Prostate gland (tissue), 2 donors: ENCODE results near the gene DQX1. TPM values are rescaled to one million over a fixed set of nuclear protein-coding genes. Genes with fewer than 3 reads are reported as not detected.

ENCODE experiments used
- DNase-seq: peaks from one replicate; pipeline ENCODE4 v3.0.0-alpha.2; 2019; ENCODE audit warnings: low spot score
- H3K27ac ChIP-seq, 2 donors: fragments of 200-600 bp; sonication (generic); 2 replicates each; pipeline ENCODE4 v1.5.1; 2017 to 2019
- H3K27me3 ChIP-seq: fragments of 200-600 bp; sonication (generic); replicated peaks from 2 replicates; pipeline ENCODE4 v1.5.1; 2019; ENCODE audit not compliant: insufficient read depth
- H3K36me3 ChIP-seq, 2 donors: fragments of 200-600 bp; sonication (generic); 1 replicate in 1 of 2; 2 replicates in 1 of 2; pipeline versions ENCODE4 v1.5.1 to v1.8.1; 2017 to 2019
- H3K4me1 ChIP-seq: fragments of 200-600 bp; sonication (generic); replicated peaks from 2 replicates; pipeline ENCODE4 v1.5.1; 2019
- H3K4me3 ChIP-seq, 2 donors: fragments of 200-600 bp; sonication (generic); 2 replicates each; pipeline ENCODE4 v1.5.1; 2017 to 2019
- H3K9me3 ChIP-seq: fragments of 200-600 bp; sonication (generic); 2 replicates; pipeline ENCODE4 v1.5.1; 2017
- POLR2A ChIP-seq: fragments of 450-650 bp; IDR thresholded peaks from one replicate; pipeline ENCODE4 v1.6.1; 2016; ENCODE audit warnings: antibody characterized with exemption, mild to moderate bottlenecking
- POLR2AphosphoS5 ChIP-seq: sonication (generic); formaldehyde crosslinking; IDR thresholded peaks from one replicate; pipeline ENCODE4 v1.6.1; 2017; ENCODE audit warnings: antibody characterized with exemption
- WGBS: methylation state at CpG from one replicate; pipeline ENCODE4 v1.1.5; 2018; 5-methylcytosine and 5-hydroxymethylcytosine counted together
- intact Hi-C: fragments of 100-400 bp; cut with DNase I; formaldehyde crosslinking; loops from one replicate; pipeline ENCODE4 v1.14.2; 2022
- total RNA-seq, 2 donors: library from RNA; depleted of rRNA; stranded (reverse); fragments of >200 nt; gene quantifications; one replicate each; pipeline ENCODE4 v1.1.0, GENCODE V29; 2016
- TF ChIP-seq, protein P1 (sequence below), 4 experiments: fragments of 200-600 bp in 2 of 4; fragments of 450-650 bp in 2 of 4; sonication (generic) in 2 of 4; IDR thresholded peaks; 1 replicate in 3 of 4; 2 replicates in 1 of 4; pipeline ENCODE4 v1.5.1; 2016 to 2019; ENCODE audit warnings: antibody characterized with exemption in 4 of 4, mild to moderate bottlenecking in 2 of 4, moderate library complexity in 2 of 4

DQX1 gene
- total RNA-seq, 2 donors from 2014 or later, result not detected

- WGBS, result 73% methylated on average over 3 of the region's 3 CpGs
- H3K4me1 ChIP-seq, result no peaks in the 10 kb centered on the region
- intact Hi-C loops, result loop anchor here (10.0 kb wide), 1 partner anchor 62 kb away; no protein-coding TSS in a partner anchor
These were observed 3.5 kb downstream of the DQX1 start for GRCh38 chr2:74522516-74522915.

GRCh38 chr2:74516650-74517049, 9.4 kb downstream of the DQX1 start:
- no peak overlapping the region for H3K4me3 ChIP-seq
- TF ChIP-seq, protein P1, sequence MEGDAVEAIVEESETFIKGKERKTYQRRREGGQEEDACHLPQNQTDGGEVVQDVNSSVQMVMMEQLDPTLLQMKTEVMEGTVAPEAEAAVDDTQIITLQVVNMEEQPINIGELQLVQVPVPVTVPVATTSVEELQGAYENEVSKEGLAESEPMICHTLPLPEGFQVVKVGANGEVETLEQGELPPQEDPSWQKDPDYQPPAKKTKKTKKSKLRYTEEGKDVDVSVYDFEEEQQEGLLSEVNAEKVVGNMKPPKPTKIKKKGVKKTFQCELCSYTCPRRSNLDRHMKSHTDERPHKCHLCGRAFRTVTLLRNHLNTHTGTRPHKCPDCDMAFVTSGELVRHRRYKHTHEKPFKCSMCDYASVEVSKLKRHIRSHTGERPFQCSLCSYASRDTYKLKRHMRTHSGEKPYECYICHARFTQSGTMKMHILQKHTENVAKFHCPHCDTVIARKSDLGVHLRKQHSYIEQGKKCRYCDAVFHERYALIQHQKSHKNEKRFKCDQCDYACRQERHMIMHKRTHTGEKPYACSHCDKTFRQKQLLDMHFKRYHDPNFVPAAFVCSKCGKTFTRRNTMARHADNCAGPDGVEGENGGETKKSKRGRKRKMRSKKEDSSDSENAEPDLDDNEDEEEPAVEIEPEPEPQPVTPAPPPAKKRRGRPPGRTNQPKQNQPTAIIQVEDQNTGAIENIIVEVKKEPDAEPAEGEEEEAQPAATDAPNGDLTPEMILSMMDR (IDR thresholded peaks at IDR 0.05), result no peak
- TF ChIP-seq POLR2A, result no peak
- TF ChIP-seq POLR2AphosphoS5, result no peak
- peaks cover 11% of the 10 kb centered on the region for H3K4me1 ChIP-seq
- intact Hi-C loops, result no loop called here
- peaks cover 44% of the 10 kb centered on the region for H3K27me3 ChIP-seq
- no peak overlapping the region for H3K27ac ChIP-seq
- DNase-seq, result no peak
- 67% methylated on average over 13 of the region's 13 CpGs for WGBS
- no peaks in the 10 kb centered on the region for H3K36me3 ChIP-seq
- H3K9me3 ChIP-seq, result no peaks in the 10 kb centered on the region

More at GRCh38 chr2:74522516-74522915, 3.5 kb downstream of the DQX1 start:
- Histone ChIP-seq H3K9me3 (no peaks in the 10 kb centered on the region), H3K4me3 (no peak overlapping the region), H3K36me3 (peaks cover 0 to 4% of the 10 kb centered on the region in 2 donors), H3K27ac (no peak overlapping the region), H3K27me3 (peaks cover 7% of the 10 kb centered on the region)
- DNase-seq, result no peak
- TF ChIP-seq POLR2AphosphoS5, result no peak
- TF ChIP-seq, protein P1 (IDR thresholded peaks at IDR 0.05), result no peak

DNA sequence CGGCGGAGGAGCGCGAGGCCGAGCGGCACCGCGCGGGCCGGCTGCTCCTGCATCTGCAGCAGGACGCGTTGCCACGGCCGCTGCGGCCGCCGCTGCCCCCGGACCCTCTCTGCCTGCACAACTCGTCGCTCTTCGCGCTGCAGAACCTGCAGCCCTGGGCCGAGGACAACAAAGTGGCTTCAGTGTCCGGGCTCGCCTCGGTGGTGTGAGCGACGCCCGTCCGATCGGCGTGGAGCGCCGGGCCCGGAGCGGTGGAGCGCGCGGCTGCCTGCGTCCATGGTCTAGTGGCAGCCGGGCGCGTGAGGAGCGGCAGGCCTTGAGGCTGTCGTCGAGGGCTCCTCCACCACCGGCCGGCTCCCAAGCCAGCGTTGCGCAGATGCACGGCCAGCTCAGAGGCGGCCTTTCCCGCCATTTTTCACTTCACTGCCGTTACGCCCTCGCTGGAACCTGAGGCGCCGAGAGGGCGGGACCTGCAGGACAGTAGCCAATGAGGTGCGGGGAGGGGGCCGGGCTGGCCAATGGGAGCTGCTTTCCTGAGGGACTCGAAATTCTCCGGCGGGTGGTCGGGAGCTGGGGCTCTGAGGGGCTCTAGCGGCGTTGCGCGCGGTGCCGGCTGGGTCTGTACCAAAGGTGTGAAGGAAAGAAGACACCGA, 9.9 kb downstream of the DQX1 start:
- DNase-seq, result no peak
- Histone ChIP-seq H3K4me3 (peak overlapping the region in 1 of 2 donors; percentile 15), H3K27me3 (peaks cover 47% of the 10 kb centered on the region), H3K27ac (no peak overlapping the region), H3K9me3 (no peaks in the 10 kb centered on the region), H3K36me3 (no peaks in the 10 kb centered on the region), H3K4me1 (peaks cover 11% of the 10 kb centered on the region)
- TF ChIP-seq POLR2AphosphoS5, result peak; percentile 9
- TF ChIP-seq, protein P1 (IDR thresholded peaks at IDR 0.05), result no peak
- intact Hi-C loops, result no loop called here
- 3% methylated on average over 64 of the region's 72 CpGs for WGBS

DNA sequence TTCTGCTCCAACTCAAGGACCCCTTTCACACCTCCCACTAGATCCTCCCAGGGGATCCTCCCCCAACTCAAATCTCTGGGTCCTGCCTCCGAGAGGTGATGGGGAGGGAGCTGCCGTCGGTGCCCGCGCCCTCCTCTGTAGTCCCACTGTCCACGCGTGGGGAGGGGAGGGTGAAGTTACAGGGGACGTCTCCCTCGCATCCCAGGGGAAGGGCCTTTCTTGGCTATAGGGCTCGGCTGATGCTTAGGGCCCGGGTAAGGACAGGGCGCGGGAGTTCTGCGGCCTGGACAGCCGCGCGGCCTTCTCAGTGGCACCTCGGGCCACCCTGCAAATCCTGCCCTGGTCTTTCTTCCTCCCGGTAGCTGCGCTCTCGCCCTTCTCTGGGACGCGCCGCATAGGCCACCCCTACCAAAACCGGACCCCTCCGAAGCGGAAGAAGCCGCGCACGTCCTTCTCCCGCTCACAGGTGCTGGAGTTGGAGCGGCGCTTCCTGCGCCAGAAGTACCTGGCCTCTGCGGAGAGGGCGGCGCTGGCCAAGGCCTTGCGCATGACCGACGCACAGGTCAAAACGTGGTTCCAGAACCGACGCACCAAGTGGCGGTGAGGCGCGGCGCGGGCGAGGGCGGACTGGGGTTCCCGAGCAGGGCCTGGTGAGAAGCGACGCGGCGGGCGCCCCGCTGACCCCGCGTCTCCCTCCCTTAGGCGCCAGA, 10.6 kb downstream of the DQX1 start:
- TF ChIP-seq POLR2AphosphoS5 (no peak), POLR2A (no peak)
- TF ChIP-seq, protein P1 (IDR thresholded peaks at IDR 0.05), result no peak
- Histone ChIP-seq H3K4me1 (peaks cover 11% of the 10 kb centered on the region), H3K9me3 (no peaks in the 10 kb centered on the region), H3K36me3 (no peaks in the 10 kb centered on the region), H3K27ac (no peak overlapping the region), H3K27me3 (peaks cover 47% of the 10 kb centered on the region), H3K4me3 (peak overlapping the region in 1 of 2 donors; percentile 15)
- DNase-seq, result no peak
- WGBS, result 5% methylated on average over 49 of the region's 60 CpGs
- intact Hi-C loops, result no loop called here
